Fibroblast of skin of left quadriceps (primary cell): Measurements from ENCODE around the gene SUGT1.
"Not testable (repeated sequence)": the region's sequence is repeated elsewhere in the genome, so short reads cannot be mapped to it uniquely, and the experiment has no call there.

ENCODE experiments used
- DNase-seq, 2 experiments: peaks; one replicate each; pipeline ENCODE4 v3.0.0-alpha.2; 2013; ENCODE audit warnings: low read depth in 2 of 2

The SUGT1 gene

GRCh38 chr13:52669677-52670076 lies 17.0 kb downstream of the SUGT1 start:
- no peak for DNase-seq

DNA sequence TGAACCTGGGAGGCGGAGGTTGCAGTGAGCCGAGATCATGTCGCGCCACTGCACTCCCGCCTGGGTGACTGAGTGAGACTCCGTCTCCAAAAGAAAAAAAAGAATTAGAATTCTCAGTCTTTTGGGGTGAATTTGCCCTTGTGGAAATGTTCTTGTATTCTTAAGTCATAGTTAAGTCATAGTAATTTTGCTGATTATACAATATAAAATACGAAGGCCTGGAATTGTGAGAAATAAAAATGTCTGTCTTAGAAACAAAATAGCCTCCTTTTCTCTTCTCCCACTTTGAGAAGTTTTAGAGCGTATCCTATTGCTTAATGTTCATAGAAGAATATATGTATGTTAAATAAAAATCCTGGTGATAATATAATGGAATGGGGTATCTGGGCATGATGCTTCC lies 18.1 kb downstream of the SUGT1 start:
- no peak for DNase-seq

- DNase-seq = no peak
These were observed 20.8 kb downstream of the SUGT1 start for GRCh38 chr13:52673465-52673864.

DNA sequence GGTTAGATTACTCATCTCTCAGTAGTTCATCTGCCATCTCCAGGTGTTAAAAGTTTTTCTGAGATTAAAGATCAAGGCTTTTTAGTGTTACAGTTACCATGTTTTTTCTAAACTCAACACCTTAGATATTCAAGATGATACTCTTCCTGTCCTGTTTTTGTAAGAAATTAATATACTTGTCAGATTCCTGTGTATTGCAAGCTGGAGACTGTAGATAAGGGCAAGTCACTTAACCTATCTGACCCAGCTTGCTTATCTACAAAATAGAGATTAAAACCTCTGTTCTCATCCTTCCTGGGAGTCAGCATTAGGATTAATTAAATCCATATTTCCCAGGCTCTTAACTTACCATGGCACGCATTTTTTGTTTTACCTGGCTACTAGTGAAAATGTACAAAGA lies 25.2 kb downstream of the SUGT1 start:
- DNase-seq = no peak

DNA sequence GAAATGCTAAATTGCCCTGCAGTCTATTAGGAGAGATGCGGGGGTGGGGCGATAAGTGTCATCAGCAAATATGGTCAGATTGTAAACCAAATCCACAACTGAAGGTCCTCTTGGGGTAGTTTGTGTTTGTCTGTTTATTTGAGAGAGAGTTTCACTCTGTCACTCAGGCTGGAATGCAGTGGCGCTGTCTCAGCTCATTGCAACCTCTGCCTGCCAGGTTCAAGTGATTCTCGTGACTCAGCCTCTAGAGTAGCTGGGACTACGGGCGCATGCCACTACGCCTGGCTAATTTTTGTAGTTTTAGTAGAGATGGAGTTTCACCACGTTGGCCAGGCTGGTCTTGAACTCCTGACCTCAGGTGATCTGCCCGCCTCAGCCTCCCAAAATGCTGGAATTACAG lies 33.2 kb downstream of the SUGT1 start:
- not testable (repeated sequence) for DNase-seq

GRCh38 chr13:52686376-52686775 lies 33.7 kb downstream of the SUGT1 start:
- DNase-seq = no peak

GRCh38 chr13:52695856-52696255 lies 43.2 kb downstream of the SUGT1 start:
- peak; percentile 3 for DNase-seq

- DNase-seq = no peak
These were observed 43.9 kb downstream of the SUGT1 start for GRCh38 chr13:52696566-52696965.

- DNase-seq = no peak
These were observed 49.3 kb downstream of the SUGT1 start for GRCh38 chr13:52701728-52702465.

- DNase-seq = no peak
These were observed 50.8 kb downstream of the SUGT1 start for GRCh38 chr13:52703482-52703881.

GRCh38 chr13:52706081-52706480 lies 53.4 kb downstream of the SUGT1 start:
- DNase-seq = no peak

- no peak for DNase-seq
These were observed 54.7 kb downstream of the SUGT1 start for GRCh38 chr13:52707375-52707774.

DNA sequence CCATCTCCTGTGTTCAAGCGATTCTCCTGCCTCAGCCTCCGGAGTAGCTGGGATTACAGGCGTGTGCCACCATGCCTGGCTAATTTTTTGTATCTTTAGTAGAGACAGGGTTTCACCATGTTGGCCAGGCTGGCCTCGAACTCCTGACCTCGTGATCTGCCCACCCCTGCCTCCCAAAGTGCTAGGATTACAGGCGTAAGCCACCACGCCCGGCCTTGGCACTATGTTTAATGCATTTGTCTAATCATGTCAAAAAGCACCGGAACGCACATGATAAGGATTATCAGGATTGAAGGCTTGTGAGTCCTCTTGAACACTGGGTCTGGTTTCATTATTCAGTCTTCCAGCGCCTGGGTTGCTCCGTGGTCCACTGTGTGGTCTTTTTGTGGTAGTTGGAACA lies 55.6 kb downstream of the SUGT1 start:
- DNase-seq = not testable (repeated sequence)

DNA sequence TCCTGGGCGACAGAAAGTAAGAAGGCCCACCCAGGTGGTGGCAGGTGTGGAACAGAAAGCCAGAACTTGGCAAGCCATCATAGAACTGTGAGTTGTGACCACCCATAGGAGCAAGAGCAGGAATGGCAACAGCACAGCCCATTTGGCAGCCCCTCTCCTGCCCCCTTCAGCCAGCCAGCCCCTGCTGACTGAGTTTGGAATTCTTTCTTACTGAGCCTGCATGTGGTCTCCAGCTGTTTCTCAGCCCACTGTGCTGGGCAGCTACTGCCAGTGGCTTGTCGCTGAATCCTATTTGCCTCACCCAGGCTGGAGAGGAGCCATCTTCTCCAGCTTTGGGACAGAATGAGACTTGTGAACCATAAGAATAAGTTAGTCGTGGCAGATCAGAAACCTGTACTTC lies 58.6 kb downstream of the SUGT1 start:
- DNase-seq = no peak

- DNase-seq = no peak
These were observed 59.7 kb downstream of the SUGT1 start for GRCh38 chr13:52712385-52712784.

DNA sequence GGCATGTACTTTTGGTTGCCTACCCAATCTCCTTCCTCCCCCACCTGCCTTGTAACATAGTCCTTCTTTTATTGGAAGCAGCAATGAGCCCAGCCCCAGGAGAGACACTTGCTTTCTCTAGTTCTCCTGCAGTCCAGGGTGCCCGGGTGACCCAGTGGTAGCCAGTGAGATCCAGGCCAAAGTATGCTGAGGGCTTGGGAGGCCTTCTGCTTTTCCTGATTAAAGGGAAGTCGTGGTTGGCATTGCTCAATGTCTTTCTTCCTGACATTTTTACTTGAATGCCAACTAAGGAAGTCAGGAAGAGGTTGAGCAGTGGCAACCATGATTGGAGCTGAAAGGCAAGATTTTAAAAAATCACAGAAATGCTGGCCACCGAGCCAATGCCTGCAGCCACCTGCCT lies 61.3 kb downstream of the SUGT1 start:
- DNase-seq = no peak

GRCh38 chr13:52720904-52721303 lies 68.3 kb downstream of the SUGT1 start:
- not testable (repeated sequence) for DNase-seq

DNA sequence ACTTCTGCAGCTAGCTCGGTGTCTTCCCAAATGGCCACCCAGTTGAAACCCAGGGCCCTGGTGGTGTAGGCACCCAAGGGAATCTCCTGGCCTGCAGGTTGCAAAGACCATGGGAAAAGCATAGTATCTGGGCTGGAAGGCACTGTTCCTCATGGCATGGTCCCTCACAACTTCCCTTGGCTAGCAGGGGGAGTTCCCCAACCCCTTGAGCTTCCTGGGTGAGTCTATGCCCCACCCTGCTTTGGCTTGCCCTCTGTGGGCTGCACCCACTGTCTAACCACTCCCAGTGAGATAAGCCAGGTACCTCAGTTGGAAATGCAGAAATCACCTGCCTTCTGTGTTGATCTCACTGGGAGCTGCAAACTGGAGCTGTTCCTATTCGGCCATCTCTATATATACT lies 68.7 kb downstream of the SUGT1 start:
- not testable (repeated sequence) for DNase-seq

GRCh38 chr13:52723181-52723580 lies 70.5 kb downstream of the SUGT1 start:
- DNase-seq = no peak

- no peak for DNase-seq
These were observed 72.7 kb downstream of the SUGT1 start for GRCh38 chr13:52725302-52725701.

DNA sequence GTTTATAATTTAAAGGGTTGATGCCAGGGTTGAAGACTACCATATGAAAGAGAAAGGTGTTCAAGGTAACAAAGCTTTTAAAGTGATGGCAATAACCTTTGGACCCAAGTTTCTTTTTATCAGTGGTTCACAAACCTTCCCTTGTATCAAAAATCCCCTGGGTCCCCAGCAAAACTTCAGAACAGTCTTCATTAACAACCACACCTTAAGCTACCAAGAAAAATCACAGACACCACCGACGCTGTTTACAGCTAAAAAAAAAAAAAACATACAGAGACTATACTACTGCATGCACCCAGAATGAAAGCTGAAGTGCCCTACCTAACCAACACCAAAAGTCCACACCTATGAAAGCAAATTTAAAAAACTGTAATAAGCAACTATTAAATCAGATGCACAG lies 73.6 kb downstream of the SUGT1 start:
- DNase-seq = no peak

GRCh38 chr13:52734075-52734623 lies 81.5 kb downstream of the SUGT1 start:
- DNase-seq = no peak

GRCh38 chr13:52736891-52737290 lies 84.3 kb downstream of the SUGT1 start:
- DNase-seq = no peak

DNA sequence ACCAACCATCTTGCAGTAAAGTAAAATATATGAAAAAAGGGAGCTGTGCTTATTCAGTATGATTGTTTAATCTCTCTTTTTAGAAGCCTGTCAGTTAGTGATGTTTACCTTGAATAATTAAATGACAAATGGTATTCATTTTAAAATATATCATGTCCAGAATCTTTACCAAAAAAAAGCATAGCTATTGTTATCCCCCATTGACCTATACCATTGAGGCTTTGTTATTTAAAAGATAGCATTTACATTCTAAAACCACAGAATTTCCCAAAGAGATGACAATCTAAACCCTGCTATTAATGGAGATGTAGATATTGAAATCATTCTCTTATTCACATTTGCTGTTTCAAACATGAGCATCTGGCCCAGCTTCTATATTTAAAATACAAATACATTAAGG lies 84.8 kb downstream of the SUGT1 start:
- DNase-seq = no peak
